Measurements from ENCODE around the gene GALNT11. TPM values are rescaled to one million over a fixed set of nuclear protein-coding genes. Genes with fewer than 3 reads are reported as not detected.

Gene GALNT11
- total and polyA plus RNA-seq, 4 donors: 12.0 to 21.8 (median 13.8) TPM

- no peak overlapping the region for H3K9ac ChIP-seq (ENCODE audit: low read depth in 1 of 2, low read length in 2 of 2)
- H3K9me3 ChIP-seq (ENCODE audit: control insufficient read depth in 4 of 4, low read length in 3 of 4): no peaks in the 10 kb centered on the region
- H3K36me3 ChIP-seq (ENCODE audit: control insufficient read depth in 4 of 4, insufficient read depth in 3 of 4, low read depth in 1 of 4, low read length in 3 of 4): peaks cover 0 to 47% (median 12%) of the 10 kb centered on the region in 4 donors
- no peak for TF ChIP-seq JUND (IDR thresholded peaks at IDR 0.05)
- no peak for TF ChIP-seq RAD21 (IDR thresholded peaks at IDR 0.05)
- TF ChIP-seq REST (IDR thresholded peaks at IDR 0.05): no peak
- no peak for TF ChIP-seq MAX (IDR thresholded peaks at IDR 0.05)
- TF ChIP-seq RXRA (IDR thresholded peaks at IDR 0.05): no peak
- TF ChIP-seq HNF4G (IDR thresholded peaks at IDR 0.05): no peak
- TF ChIP-seq FOXA1 (IDR thresholded peaks at IDR 0.05): no peak
- TF ChIP-seq HNF4A (conservative IDR thresholded peaks at IDR 0.05): no peak
- no peak for TF ChIP-seq YY1 (IDR thresholded peaks at IDR 0.05)
- no peak for TF ChIP-seq CTCF (IDR thresholded peaks at IDR 0.05; ENCODE audit: low read depth, low read length, missing input control)
- TF ChIP-seq ZBTB33 (IDR thresholded peaks at IDR 0.05): no peak
- DNase-seq (ENCODE audit: low spot score): no peak
- no peaks in the 10 kb centered on the region for H3K27me3 ChIP-seq (ENCODE audit: control insufficient read depth in 4 of 4, insufficient read depth in 4 of 4, low read length in 3 of 4)
- H3K4me1 ChIP-seq (ENCODE audit: control insufficient read depth in 4 of 4, insufficient read depth in 4 of 4, low read length in 3 of 4): no peaks in the 10 kb centered on the region
- no peak overlapping the region for H3K27ac ChIP-seq (ENCODE audit: low read depth in 1 of 2, low read length in 2 of 2)
- 97% methylated on average over 37 of the region's 37 CpGs for WGBS
- H3K4me3 ChIP-seq (ENCODE audit: low read depth in 1 of 3, low read length in 3 of 3): no peak overlapping the region
Measured at GRCh38 chr7:152130658-152131590, 105.5 kb downstream of the GALNT11 start.

- no peak for DNase-seq (ENCODE audit: low spot score)
- 95% methylated on average over 12 of the region's 12 CpGs for WGBS
- Histone ChIP-seq H3K27ac (ENCODE audit: low read depth in 1 of 2, low read length in 2 of 2) (no peak overlapping the region), H3K9ac (ENCODE audit: low read depth in 1 of 2, low read length in 2 of 2) (no peak overlapping the region), H3K4me1 (ENCODE audit: control insufficient read depth in 4 of 4, insufficient read depth in 4 of 4, low read length in 3 of 4) (no peaks in the 10 kb centered on the region), H3K27me3 (ENCODE audit: control insufficient read depth in 4 of 4, insufficient read depth in 4 of 4, low read length in 3 of 4) (no peaks in the 10 kb centered on the region), H3K4me3 (ENCODE audit: low read depth in 1 of 3, low read length in 3 of 3) (no peak overlapping the region), H3K9me3 (ENCODE audit: control insufficient read depth in 4 of 4, low read length in 3 of 4) (no peaks in the 10 kb centered on the region), H3K36me3 (ENCODE audit: control insufficient read depth in 4 of 4, insufficient read depth in 3 of 4, low read depth in 1 of 4, low read length in 3 of 4) (peaks cover 3 to 47% (median 12%) of the 10 kb centered on the region in 4 donors)
- TF ChIP-seq FOXA2 (IDR thresholded peaks at IDR 0.05): no peak
- TF ChIP-seq MAX (IDR thresholded peaks at IDR 0.05): no peak
- no peak for TF ChIP-seq EGR1 (IDR thresholded peaks at IDR 0.05; ENCODE audit: low read depth in 2 of 2)
- TF ChIP-seq SP1 (IDR thresholded peaks at IDR 0.05): no peak
- no peak for TF ChIP-seq HNF4G (IDR thresholded peaks at IDR 0.05)
- no peak for TF ChIP-seq GABPA (IDR thresholded peaks at IDR 0.05 in 1 of 2, conservative IDR thresholded peaks at IDR 0.05 in 1 of 2)
- TF ChIP-seq RAD21 (IDR thresholded peaks at IDR 0.05): no peak
Measured at GRCh38 chr7:152131981-152132494, 106.6 kb downstream of the GALNT11 start.
